Thoracic aorta (tissue), 2 donors: ENCODE data around the gene OSTF1. TPM values are rescaled to one million over a fixed set of nuclear protein-coding genes. Genes with fewer than 3 reads are reported as not detected.

Experiments
- ATAC-seq: fragments of 150-250 bp; one replicate; pipeline ENCODE4 v1.8.0; 2017; ENCODE audit warnings: low read depth; ENCODE audit not compliant: insufficient number of reproducible peaks, low FRiP score
- DNase-seq: peaks from one replicate; pipeline ENCODE4 v3.0.0-alpha.2; 2020; ENCODE audit warnings: low spot score
- H3K27ac ChIP-seq, 2 donors: fragments of 200-600 bp; sonication (generic); 1 replicate in 1 of 2; 2 replicates in 1 of 2; pipeline ENCODE4 v1.5.1; 2016; ENCODE audit warnings: mild to moderate bottlenecking in 2 of 2, moderate library complexity in 2 of 2
- H3K27me3 ChIP-seq: fragments of 200-600 bp; sonication (generic); replicated peaks from 2 replicates; pipeline ENCODE4 v1.6.0; 2016; ENCODE audit warnings: mild to moderate bottlenecking; ENCODE audit not compliant: insufficient read depth
- H3K36me3 ChIP-seq: fragments of 200-600 bp; sonication (generic); one replicate; pipeline ENCODE4 v1.5.1; 2016
- H3K4me1 ChIP-seq, 2 donors: fragments of 200-600 bp; sonication (generic); 1 replicate in 1 of 2; 2 replicates in 1 of 2; pipeline versions ENCODE4 v1.5.1 to v1.6.0; 2016; ENCODE audit warnings: low read depth in 2 of 2, mild to moderate bottlenecking in 1 of 2; ENCODE audit not compliant: control insufficient read depth in 1 of 2
- H3K4me3 ChIP-seq: fragments of 200-600 bp; sonication (generic); 2 replicates; pipeline ENCODE4 v1.5.1; 2016; ENCODE audit warnings: mild to moderate bottlenecking
- H3K9me3 ChIP-seq: fragments of 200-600 bp; sonication (generic); 2 replicates; pipeline ENCODE4 v1.5.1; 2016
- CTCF ChIP-seq: fragments of 200-600 bp; sonication (generic); IDR thresholded peaks from one replicate; pipeline ENCODE4 v1.5.1; 2019; ENCODE audit warnings: antibody characterized with exemption
- total RNA-seq, 2 donors: library from RNA; depleted of rRNA; stranded (reverse); fragments of >200 nt; gene quantifications; one replicate each; pipeline versions ENCODE4 v1.1.0 to v1.2.3, GENCODE V29; 2016

Gene OSTF1
- total RNA-seq, 2 donors from 2014 or later: 16.8 to 33.9 TPM

GRCh38 chr9:75109210-75109839 lies 21.0 kb downstream of the OSTF1 start:
- Histone ChIP-seq H3K27me3 (no peaks in the 10 kb centered on the region), H3K4me1 (peaks cover 9 to 19% of the 10 kb centered on the region in 2 donors), H3K36me3 (no peaks in the 10 kb centered on the region), H3K4me3 (no peak overlapping the region), H3K27ac (no peak overlapping the region), H3K9me3 (no peaks in the 10 kb centered on the region)
- DNase-seq: no peak
- ATAC-seq: no peak
- TF ChIP-seq CTCF: no peak

GRCh38 chr9:75111019-75111622 lies 22.8 kb downstream of the OSTF1 start:
- Histone ChIP-seq H3K4me3 (no peak overlapping the region), H3K27me3 (no peaks in the 10 kb centered on the region), H3K36me3 (no peaks in the 10 kb centered on the region), H3K4me1 (peaks cover 9 to 10% of the 10 kb centered on the region in 2 donors), H3K9me3 (no peaks in the 10 kb centered on the region), H3K27ac (no peak overlapping the region)
- DNase-seq: no peak
- TF ChIP-seq CTCF: no peak
- no peak for ATAC-seq

- H3K27me3 ChIP-seq: no peaks in the 10 kb centered on the region
- no peak overlapping the region for H3K27ac ChIP-seq
- no peak overlapping the region for H3K4me3 ChIP-seq
- TF ChIP-seq CTCF: no peak
- no peak for ATAC-seq
- DNase-seq: no peak
- H3K9me3 ChIP-seq: no peaks in the 10 kb centered on the region
- peaks cover 9% of the 10 kb centered on the region in 2 donors for H3K4me1 ChIP-seq
- H3K36me3 ChIP-seq: peaks cover under 1% of the 10 kb centered on the region
Observed at GRCh38 chr9:75112789-75113188, 24.5 kb downstream of the OSTF1 start.

GRCh38 chr9:75116306-75116705 lies 28.0 kb downstream of the OSTF1 start:
- DNase-seq (no peak), ATAC-seq (no peak)
- no peaks in the 10 kb centered on the region for H3K9me3 ChIP-seq
- no peak overlapping the region for H3K4me3 ChIP-seq
- H3K4me1 ChIP-seq: peaks cover 0 to 4% of the 10 kb centered on the region in 2 donors
- no peak overlapping the region for H3K27ac ChIP-seq
- no peak for TF ChIP-seq CTCF
- H3K27me3 ChIP-seq: no peaks in the 10 kb centered on the region
- peaks cover 10% of the 10 kb centered on the region for H3K36me3 ChIP-seq

- no peak for DNase-seq
- no peak for ATAC-seq
- Histone ChIP-seq H3K4me3 (no peak overlapping the region), H3K36me3 (peaks cover 10% of the 10 kb centered on the region), H3K9me3 (no peaks in the 10 kb centered on the region), H3K4me1 (peaks cover 0 to 4% of the 10 kb centered on the region in 2 donors), H3K27me3 (no peaks in the 10 kb centered on the region), H3K27ac (no peak overlapping the region)
- TF ChIP-seq CTCF: no peak
Observed at GRCh38 chr9:75117564-75117963, 29.2 kb downstream of the OSTF1 start.
